Retina (tissue), 1 donor: Measurements from ENCODE around the gene IL21R.

Experiments
- DNase-seq: peaks from one replicate; pipeline ENCODE4 v3.0.0-alpha.2; 2016

IL21R gene

DNA sequence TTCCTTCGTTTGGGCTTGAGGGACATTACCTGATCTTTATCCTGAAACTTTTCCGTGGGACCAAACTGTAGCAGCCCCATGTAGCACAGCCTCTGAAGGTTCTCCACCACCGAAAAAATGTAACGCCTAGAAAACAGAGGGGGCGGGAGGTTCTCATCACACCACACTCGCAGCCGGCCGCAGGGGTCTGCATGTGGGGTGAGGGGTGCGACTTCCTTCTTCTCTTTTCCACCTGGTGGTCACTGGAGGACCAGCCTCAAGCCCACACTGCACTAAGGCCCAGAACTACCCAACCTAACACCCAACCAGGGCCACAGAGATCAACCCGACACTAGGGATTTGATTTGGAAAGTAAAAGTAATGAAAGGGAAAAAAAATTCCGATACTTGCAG, 90.6 kb downstream of the IL21R start:
- no peak for DNase-seq

DNA sequence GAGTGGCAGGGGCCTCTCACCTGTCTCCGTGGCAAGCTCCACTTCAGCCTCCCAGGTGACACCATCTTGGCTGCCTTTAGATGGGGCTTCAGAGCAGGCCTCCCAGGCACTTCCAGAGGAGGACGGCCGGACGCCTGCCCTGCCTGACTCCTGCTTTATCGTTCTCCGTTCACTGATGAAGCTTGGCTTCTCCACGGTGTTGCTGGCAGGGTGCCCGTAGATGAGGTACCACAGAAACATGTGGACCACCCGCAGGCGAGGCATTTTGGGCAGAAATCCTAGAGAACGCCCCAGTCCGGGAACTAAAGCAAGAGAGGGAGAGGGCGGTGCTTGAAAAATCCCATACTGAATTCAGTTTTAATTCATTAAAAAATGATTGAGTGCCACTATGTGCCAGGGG, 93.2 kb downstream of the IL21R start:
- no peak for DNase-seq

DNA sequence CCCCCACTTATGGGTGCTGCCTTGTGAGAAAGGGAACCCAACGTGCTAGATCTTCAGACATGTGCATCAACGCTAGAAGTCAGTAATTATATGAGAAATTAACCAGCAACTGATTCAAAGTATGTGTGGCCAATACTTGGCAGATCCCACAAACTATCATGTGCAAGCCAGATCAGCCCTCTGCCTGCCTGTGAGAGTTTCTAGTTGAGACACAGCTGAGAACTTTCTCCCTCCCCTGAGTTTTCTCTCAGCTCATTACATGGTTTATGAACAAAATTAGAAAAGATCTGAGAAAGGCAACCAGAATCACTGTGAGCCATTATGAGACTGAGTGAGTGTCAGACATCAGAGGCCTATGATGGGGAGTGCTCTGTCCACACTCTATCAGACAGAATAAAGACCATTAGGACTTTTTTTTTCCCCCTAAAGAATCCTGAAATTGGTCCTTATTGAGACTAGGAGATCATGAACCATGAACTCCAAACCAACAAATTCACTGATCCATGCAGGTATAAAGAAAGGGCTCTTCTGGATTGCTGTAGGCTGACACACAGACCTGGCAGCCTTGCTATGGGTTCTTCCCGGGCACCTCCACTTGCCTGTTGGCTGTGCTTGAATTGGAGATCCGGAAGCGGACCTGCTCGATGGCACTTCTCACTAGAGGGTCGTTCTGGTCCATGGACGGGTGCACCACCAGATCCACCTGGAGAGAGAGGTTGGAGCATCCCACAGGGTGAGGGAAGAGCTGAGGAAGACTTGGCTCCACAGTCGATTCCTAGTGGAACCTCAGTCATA, 96.3 kb downstream of the IL21R start:
- DNase-seq: no peak

DNA sequence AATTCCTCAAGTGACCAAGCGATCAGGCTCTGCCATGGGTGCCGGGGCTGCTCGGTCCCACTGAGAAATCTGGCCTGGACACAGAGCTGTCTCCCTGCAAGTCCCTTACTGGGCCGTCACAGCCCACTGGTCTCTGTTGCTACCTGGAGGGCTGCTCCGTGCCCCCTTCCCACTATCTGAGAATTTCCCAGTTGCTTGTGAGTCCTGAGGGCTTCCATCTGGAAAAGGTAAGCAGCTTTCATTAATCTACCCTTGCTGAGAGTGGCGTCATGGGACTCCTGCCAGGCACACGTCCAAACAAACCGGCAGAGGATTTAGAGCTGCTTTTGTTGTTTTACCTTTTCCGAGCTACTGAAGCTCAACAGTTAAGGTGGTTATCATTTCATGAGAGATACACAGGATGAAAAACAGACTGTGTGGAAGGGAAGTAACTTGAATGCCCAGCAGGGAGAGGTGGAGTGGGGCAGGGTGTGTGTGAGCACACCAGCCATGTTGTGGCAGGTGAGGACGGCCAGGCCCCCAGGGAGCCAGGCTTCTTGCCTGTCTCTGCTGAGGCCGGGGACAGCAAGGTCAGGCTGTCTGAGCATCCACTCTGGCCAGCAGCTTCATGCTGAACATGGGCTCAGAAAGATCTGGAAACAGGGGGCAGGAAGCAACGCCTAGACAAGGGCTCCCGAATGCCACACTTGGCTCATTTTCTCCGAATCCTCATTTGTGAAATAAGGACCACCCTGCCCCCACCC, 97.1 kb downstream of the IL21R start:
- DNase-seq: no peak

DNA sequence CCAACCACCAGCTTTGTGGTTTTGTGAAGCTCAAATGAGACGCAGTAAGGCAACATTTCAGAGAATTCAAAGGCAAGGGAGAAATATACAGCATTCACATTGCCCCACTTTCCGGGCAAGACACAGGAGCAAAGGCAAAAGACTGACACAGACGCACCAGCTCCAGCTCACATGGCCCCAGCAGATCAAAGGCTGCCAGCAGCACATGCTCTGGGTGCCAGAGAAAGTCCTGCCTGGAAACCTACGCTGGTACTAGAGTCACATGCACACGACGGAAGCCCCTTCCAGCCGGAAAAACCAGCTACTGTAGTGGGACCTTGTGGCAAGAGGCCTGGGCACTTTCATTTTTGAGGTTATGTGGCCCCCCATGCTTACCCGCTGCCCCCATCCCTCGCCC, 97.7 kb downstream of the IL21R start:
- DNase-seq: no peak

DNA sequence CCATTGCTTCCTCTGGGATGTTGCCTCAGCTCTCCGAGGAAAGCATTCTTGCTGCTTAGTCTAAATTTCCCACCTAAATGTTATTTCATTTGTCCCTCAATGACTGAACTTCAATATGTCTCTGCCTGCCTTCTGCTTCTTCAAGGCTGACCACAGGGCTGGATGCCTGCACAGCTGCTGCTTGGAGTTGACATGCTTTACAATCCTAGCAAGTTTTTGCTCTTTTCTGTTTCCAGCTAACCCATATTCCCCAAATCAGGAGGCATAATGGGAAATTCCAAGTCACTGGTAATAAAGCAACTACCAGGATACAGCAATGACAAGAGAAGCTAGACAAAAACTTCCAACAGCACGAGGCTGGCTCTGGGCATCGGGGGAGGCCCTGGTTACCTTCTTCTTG, 98.8 kb downstream of the IL21R start:
- no peak for DNase-seq
